ENCODE results near the gene AKR1C2. TPM values are rescaled to one million over a fixed set of nuclear protein-coding genes. Genes with fewer than 3 reads are reported as not detected.
"Not testable (repeated sequence)": the region's sequence is repeated elsewhere in the genome, so short reads cannot be mapped to it uniquely, and the experiment has no call there.

The AKR1C2 gene
- total RNA-seq, 2 donors from 2014 or later, result not detected

- Mint-ChIP-seq H3K4me3 (no peak overlapping the region), H3K36me3 (no peaks in the 10 kb centered on the region), H3K27ac (no peak overlapping the region), H3K4me1 (ENCODE audit: low read depth in 2 of 2) (no peaks in the 10 kb centered on the region), H3K27me3 (peaks cover 3 to 7% of the 10 kb centered on the region in 2 donors), H3K9me3 (no peaks in the 10 kb centered on the region)
- no peak for ATAC-seq
- no peak for DNase-seq (ENCODE audit: low spot score)
Measured at GRCh38 chr10:4990217-4990616, 13.4 kb downstream of the AKR1C2 start.

GRCh38 chr10:4988000-4988641 is 15.5 kb downstream of the AKR1C2 start:
- not testable (repeated sequence) for DNase-seq (ENCODE audit: low spot score); H3K4me1 Mint-ChIP-seq (ENCODE audit: low read depth in 2 of 2); H3K36me3 Mint-ChIP-seq; H3K27ac Mint-ChIP-seq; H3K9me3 Mint-ChIP-seq; ATAC-seq; H3K4me3 Mint-ChIP-seq
- peaks cover 7 to 11% of the 10 kb centered on the region in 2 donors for H3K27me3 Mint-ChIP-seq

DNA sequence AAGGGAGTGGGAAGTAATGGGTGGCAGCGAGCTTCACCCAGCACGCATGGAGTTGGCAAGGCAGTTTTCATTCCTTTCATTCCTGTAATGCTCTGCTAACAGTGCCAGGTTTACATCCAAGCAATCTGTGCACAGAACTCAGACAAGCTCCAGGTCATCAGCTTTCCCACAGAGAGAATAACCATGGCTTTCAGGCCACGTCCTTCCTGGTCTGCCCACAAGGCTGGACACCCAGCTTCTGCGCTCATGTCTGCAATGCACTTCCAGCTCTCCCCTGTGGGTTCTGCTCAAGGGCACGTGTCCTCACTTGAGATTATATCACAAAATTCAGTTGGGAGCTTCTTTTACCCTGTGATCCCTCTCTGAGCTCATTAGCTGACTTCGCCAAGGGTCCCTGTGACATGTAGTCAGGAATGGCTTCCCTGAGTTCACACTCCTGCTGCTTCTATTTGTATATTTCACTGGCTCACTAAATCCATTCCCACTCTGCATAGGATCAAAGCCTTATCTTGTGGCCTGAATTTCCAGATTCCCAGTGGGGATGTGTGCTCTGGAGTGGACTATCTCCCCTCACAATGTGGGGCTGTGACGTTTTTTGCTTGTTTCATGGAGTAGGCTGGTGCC is 18.6 kb downstream of the AKR1C2 start:
- Mint-ChIP-seq H3K4me1 (ENCODE audit: low read depth in 2 of 2) (peaks cover 0 to 8% of the 10 kb centered on the region in 2 donors), H3K9me3 (no peaks in the 10 kb centered on the region), H3K27me3 (peaks cover 19 to 23% of the 10 kb centered on the region in 2 donors), H3K36me3 (no peaks in the 10 kb centered on the region), H3K27ac (no peak overlapping the region), H3K4me3 (no peak overlapping the region)
- DNase-seq (ENCODE audit: low spot score) (no peak), ATAC-seq (no peak)

- H3K27ac Mint-ChIP-seq, result no peak overlapping the region
Measured at GRCh38 chr10:4984223-4984622, 19.4 kb downstream of the AKR1C2 start.

GRCh38 chr10:4983615-4984216 is 19.9 kb downstream of the AKR1C2 start:
- H3K27ac Mint-ChIP-seq, result no peak overlapping the region

More at GRCh38 chr10:4984223-4984622, 19.4 kb downstream of the AKR1C2 start:
- H3K9me3 Mint-ChIP-seq, result no peaks in the 10 kb centered on the region
- no peaks in the 10 kb centered on the region for H3K36me3 Mint-ChIP-seq
- peaks cover 0 to 8% of the 10 kb centered on the region in 2 donors for H3K4me1 Mint-ChIP-seq (ENCODE audit: low read depth in 2 of 2)
- ATAC-seq (peak in 1 of 2 donors; percentile 41), DNase-seq (ENCODE audit: low spot score) (no peak)
- H3K4me3 Mint-ChIP-seq, result no peak overlapping the region
- H3K27me3 Mint-ChIP-seq, result peaks cover 19 to 23% of the 10 kb centered on the region in 2 donors

GRCh38 chr10:4982764-4983226 is 20.9 kb downstream of the AKR1C2 start:
- peaks cover 0 to 8% of the 10 kb centered on the region in 2 donors for H3K4me1 Mint-ChIP-seq (ENCODE audit: low read depth in 2 of 2)
- no peak overlapping the region for H3K4me3 Mint-ChIP-seq
- H3K9me3 Mint-ChIP-seq, result no peaks in the 10 kb centered on the region
- no peaks in the 10 kb centered on the region for H3K36me3 Mint-ChIP-seq
- peaks cover 19 to 23% of the 10 kb centered on the region in 2 donors for H3K27me3 Mint-ChIP-seq
- DNase-seq (ENCODE audit: low spot score) (no peak), ATAC-seq (no peak)
- no peak overlapping the region for H3K27ac Mint-ChIP-seq

More at GRCh38 chr10:4983615-4984216, 19.9 kb downstream of the AKR1C2 start:
- DNase-seq (ENCODE audit: low spot score), result no peak
- Mint-ChIP-seq H3K4me3 (no peak overlapping the region), H3K27me3 (peaks cover 19 to 23% of the 10 kb centered on the region in 2 donors), H3K4me1 (ENCODE audit: low read depth in 2 of 2) (peaks cover 0 to 8% of the 10 kb centered on the region in 2 donors), H3K36me3 (no peaks in the 10 kb centered on the region), H3K9me3 (no peaks in the 10 kb centered on the region)
- ATAC-seq, result peak in 1 of 2 donors; percentile 48

- Mint-ChIP-seq H3K36me3 (no peaks in the 10 kb centered on the region), H3K4me3 (no peak overlapping the region), H3K9me3 (no peaks in the 10 kb centered on the region), H3K4me1 (ENCODE audit: low read depth in 2 of 2) (peaks cover 0 to 8% of the 10 kb centered on the region in 2 donors), H3K27ac (no peak overlapping the region), H3K27me3 (peaks cover 19 to 23% of the 10 kb centered on the region in 2 donors)
- no peak for DNase-seq (ENCODE audit: low spot score)
- ATAC-seq, result no peak
Measured at GRCh38 chr10:4981722-4982471, 21.8 kb downstream of the AKR1C2 start.

- no peak overlapping the region for H3K4me3 Mint-ChIP-seq
- H3K9me3 Mint-ChIP-seq, result no peaks in the 10 kb centered on the region
- peaks cover 0 to 8% of the 10 kb centered on the region in 2 donors for H3K4me1 Mint-ChIP-seq (ENCODE audit: low read depth in 2 of 2)
- no peaks in the 10 kb centered on the region for H3K36me3 Mint-ChIP-seq
- ATAC-seq (no peak), DNase-seq (ENCODE audit: low spot score) (no peak)
- H3K27ac Mint-ChIP-seq, result no peak overlapping the region
- peaks cover 17% of the 10 kb centered on the region in 2 donors for H3K27me3 Mint-ChIP-seq
Measured at GRCh38 chr10:4980793-4981192, 22.9 kb downstream of the AKR1C2 start.

GRCh38 chr10:4978870-4979269 is 24.8 kb downstream of the AKR1C2 start:
- DNase-seq (ENCODE audit: low spot score) (no peak), ATAC-seq (no peak)
- Mint-ChIP-seq H3K27ac (no peak overlapping the region), H3K9me3 (no peaks in the 10 kb centered on the region), H3K27me3 (peaks cover 15 to 17% of the 10 kb centered on the region in 2 donors), H3K4me3 (no peak overlapping the region), H3K36me3 (no peaks in the 10 kb centered on the region), H3K4me1 (ENCODE audit: low read depth in 2 of 2) (peaks cover 0 to 8% of the 10 kb centered on the region in 2 donors)

GRCh38 chr10:4977025-4977424 is 26.6 kb downstream of the AKR1C2 start:
- Mint-ChIP-seq H3K27ac (no peak overlapping the region), H3K9me3 (no peaks in the 10 kb centered on the region)
- no peak for ATAC-seq

GRCh38 chr10:4974400-4974799 is 29.3 kb downstream of the AKR1C2 start:
- not testable (repeated sequence) for DNase-seq (ENCODE audit: low spot score); H3K27ac Mint-ChIP-seq; H3K9me3 Mint-ChIP-seq; H3K4me3 Mint-ChIP-seq; H3K27me3 Mint-ChIP-seq; H3K36me3 Mint-ChIP-seq; ATAC-seq; H3K4me1 Mint-ChIP-seq (ENCODE audit: low read depth in 2 of 2)

More at GRCh38 chr10:4977025-4977424, 26.6 kb downstream of the AKR1C2 start:
- H3K4me3 Mint-ChIP-seq, result no peak overlapping the region
- DNase-seq (ENCODE audit: low spot score), result no peak
- H3K27me3 Mint-ChIP-seq, result peaks cover 8 to 9% of the 10 kb centered on the region in 2 donors
- peaks cover 0 to 6% of the 10 kb centered on the region in 2 donors for H3K4me1 Mint-ChIP-seq (ENCODE audit: low read depth in 2 of 2)
- H3K36me3 Mint-ChIP-seq, result no peaks in the 10 kb centered on the region

DNA sequence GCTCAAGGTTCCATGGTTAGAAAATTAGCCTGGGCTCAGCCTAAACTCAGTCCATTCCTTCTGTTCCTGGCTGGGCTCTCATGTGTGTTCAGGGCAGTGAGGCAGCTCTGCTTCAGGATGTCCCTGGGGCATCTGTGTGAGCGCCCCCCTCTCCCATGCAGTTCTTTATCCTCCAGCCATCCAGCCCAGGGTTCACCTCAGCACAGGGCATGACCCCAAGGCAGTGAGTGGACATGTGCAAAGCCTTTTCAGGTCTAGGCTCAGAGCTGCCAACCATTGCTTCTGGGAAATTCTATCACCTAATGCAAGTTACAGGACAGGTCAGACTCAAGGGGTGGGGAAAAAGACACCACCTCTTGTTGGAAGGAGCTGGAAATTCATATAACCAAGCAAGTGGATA is 30.4 kb downstream of the AKR1C2 start:
- H3K9me3 Mint-ChIP-seq; H3K27ac Mint-ChIP-seq; H3K27me3 Mint-ChIP-seq; DNase-seq (ENCODE audit: low spot score); H3K36me3 Mint-ChIP-seq; ATAC-seq; H3K4me1 Mint-ChIP-seq (ENCODE audit: low read depth in 2 of 2); H3K4me3 Mint-ChIP-seq: not testable (repeated sequence)

- not testable (repeated sequence) for H3K4me1 Mint-ChIP-seq (ENCODE audit: low read depth in 2 of 2); DNase-seq (ENCODE audit: low spot score); H3K27me3 Mint-ChIP-seq; H3K9me3 Mint-ChIP-seq; H3K36me3 Mint-ChIP-seq; H3K27ac Mint-ChIP-seq; H3K4me3 Mint-ChIP-seq
- ATAC-seq, result peak; percentile 13 to 43
Measured at GRCh38 chr10:4972369-4973142, 31.1 kb downstream of the AKR1C2 start.
